HG03175 (cell line): ENCODE measurements around the gene C13orf42.
"Not testable (repeated sequence)": the region's sequence is repeated elsewhere in the genome, so short reads cannot be mapped to it uniquely, and the experiment has no call there.

Experiments
- ATAC-seq: cut with Tn5 transposase; IDR thresholded peaks from one replicate; pipeline ENCODE4 v1.9.1; 2021; ENCODE audit warnings: mild to moderate bottlenecking, moderate library complexity; ENCODE audit not compliant: unreplicated experiment

The C13orf42 gene

DNA sequence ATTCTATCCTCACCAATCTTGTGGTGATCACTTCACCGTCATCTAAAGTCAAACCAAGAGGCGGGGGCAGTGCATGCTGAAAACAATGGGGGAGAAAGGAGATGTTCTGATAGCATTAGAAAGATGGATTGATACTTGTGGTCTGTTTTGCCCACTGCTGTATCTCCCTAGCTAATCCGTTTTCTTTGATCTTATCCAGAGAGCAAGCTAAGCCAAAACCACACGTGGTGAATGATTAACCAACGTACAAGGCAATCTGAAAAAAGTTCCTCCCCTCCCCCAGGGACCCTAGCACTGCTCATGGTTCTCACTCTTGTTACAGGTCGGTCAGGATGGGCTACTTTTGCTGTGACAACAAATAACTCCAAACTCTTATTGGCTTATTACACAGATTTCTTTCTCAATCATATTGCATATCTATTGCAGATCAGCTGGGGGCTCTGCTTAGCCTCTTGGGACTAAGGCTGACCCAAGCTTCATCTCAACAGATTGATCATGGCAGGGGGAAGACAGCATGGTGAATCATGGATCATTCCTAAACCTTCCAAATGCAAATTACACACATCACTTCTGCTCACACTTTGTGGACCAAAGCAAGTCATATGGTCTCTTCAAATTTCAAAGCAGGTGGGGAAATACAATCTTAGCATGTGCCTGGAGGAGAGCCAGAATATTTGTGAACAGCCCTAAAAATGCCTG is 11.9 kb upstream of the C13orf42 start:
- no peak for ATAC-seq

- ATAC-seq, result not testable (repeated sequence)
These were observed 9.8 kb upstream of the C13orf42 start for GRCh38 chr13:51120873-51121272.

DNA sequence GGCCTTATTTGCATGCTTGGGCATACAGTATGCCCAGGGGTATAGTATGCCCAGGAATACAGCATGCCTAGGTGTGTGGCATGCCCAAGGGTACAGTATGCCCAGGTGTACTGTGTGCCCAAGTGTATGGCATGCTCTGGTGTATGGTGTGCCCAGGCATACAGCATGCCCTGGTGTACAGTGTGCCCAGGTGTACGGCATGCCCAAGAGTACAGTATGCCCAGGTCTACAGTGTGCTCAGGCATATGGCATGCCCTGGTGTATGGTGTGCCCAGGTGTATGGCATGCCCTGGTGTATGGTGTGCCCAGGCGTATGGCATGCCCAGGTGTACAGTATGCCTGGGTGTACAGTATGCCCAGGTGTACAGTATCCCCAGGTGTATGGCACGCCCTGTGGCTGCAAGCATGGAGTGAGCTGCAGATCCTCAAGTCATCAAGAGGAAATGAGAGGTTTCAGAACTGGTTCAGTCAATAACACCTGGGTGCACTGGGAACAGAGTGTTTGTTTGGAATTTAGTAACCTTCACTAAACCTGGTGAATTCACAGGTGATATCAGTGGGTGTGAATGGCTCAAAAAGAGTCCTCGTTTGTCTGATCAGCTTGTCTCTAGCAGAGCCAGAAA is 7.8 kb upstream of the C13orf42 start:
- ATAC-seq, result no peak

- no peak for ATAC-seq
These were observed 2.9 kb upstream of the C13orf42 start for GRCh38 chr13:51113969-51114368.

DNA sequence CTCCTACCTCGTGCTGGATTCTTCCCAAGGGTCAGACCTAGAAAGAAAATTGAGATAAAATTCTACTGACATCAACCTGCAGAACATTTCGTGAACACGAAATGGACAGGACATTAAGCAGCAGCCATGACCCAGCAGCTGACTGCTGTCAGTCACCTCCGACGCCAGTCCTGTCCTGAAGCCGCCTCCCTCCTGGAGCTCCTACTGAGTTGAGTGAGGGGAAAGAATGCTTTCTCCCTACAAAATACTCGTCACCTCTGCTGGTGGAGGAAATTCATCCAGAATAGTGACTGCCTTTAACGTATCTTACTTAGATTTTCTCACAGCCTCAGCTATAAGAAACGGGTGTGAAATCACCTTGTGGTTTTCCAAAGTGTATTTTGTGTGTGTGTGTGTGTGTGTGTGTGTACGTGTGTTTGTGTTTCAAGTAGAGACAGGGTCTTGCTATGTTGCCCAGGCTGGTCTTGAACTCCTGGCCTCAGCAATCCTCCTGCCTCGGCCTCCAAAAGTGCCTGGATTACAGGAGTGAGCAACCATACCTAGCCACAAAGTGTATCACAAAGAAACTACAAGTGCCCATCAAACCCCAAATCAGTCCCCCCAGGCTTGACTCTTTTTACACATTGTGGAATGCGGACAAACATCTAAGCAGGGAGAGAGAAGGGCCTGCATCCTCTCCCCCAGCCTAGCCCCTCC is 2.3 kb upstream of the C13orf42 start:
- ATAC-seq, result no peak

DNA sequence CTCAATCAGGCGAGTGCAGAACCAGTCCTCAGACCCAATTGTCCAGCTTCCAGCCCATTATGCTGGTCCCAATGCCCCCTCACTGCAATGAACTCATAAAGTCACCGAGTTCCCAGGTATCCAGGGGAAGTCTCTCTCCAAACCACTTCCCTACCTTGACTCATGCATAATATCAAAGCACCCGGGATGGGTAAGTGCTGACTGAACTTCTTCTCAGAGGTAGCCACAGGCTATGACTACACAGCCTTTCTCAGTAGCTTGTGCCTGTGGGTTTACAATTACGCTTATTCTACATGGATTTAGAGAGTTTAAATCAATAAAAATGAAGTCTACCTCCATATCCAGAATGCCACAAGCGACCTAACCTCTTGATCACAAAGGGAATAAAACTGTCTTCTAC is 1.7 kb upstream of the C13orf42 start:
- no peak for ATAC-seq

- ATAC-seq, result no peak
These were observed 923 bp upstream of the C13orf42 start for GRCh38 chr13:51111997-51112396.

DNA sequence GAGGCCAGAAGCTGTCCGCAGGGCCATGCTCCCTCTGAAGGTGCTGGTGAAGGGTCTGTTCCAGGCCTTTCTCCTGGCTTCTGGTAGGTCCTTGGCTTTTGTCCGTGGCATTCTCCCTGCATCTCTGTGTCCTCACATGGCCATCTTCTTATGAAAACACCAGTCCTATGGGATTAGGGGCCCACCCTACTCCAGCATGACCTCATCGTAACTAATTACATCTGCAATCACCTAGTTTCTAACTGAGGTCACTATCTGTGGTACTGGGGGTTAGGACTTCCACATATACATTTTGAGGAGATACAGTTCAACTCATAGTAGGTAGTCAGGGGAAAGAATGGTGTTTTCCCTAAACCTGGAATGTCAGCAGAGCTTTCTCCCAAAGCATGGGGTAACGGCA is 3.1 kb downstream of the C13orf42 start:
- no peak for ATAC-seq

GRCh38 chr13:51105046-51105445 is 6.0 kb downstream of the C13orf42 start:
- no peak for ATAC-seq

DNA sequence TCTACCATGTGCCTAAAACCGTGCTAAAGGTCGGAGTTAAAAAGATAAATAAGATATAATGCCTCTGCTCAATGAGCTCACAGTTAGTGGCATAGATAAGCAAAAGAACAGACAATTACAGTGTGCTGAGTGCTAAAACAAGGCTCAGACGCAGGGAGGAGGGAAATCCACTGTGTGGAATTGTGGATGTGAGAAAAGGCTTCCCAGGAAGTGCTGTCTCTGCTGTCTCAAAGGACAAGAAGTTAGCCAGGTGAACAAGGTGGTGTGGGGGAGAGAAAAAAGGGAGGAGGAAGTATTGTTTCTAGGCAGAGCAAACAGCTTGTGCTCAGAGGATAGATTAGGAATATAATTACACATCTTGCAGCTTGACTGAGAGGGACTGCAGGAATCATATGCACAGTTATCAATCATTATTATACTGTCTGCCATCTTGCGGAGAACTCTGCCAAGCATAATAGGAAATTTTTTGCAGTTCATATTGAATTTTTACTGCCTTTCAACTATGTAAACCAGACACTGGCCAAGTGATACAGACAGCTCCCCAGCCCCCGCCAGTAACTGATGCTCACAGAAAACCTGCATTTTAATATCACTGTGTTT is 9.3 kb downstream of the C13orf42 start:
- ATAC-seq, result no peak

DNA sequence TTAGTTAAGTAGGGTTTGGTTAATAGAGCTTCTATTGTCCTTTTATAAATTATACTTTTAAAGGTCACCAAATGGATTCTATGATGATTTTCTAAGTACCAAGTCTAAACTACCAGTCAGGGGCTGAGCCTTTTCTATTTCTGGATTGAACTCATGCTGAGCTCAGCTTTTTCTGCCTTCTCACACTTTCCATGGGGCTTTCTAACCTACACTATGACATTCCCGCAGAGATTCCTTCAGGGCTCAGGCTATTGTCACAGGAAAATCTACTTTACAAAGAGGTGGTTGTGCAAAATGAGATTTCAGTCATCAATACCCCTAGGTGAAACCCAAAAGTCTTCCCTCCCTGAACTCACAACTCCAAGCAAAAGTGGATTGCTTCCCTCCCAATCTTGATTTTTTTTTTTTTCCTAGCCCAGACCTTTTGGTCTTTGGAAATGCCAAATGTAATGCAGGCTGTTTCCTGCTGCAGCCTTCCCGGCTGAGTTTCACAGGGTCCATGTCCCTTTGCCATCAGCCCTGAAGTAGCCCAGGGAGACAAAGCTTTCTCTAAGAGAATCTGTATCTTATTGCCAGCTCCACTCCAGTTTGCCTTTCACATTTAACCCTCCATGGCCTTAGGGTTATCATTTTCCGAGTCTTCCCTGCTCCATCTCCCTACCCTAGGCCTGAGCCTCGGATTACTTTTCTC is 13.6 kb downstream of the C13orf42 start:
- no peak for ATAC-seq

DNA sequence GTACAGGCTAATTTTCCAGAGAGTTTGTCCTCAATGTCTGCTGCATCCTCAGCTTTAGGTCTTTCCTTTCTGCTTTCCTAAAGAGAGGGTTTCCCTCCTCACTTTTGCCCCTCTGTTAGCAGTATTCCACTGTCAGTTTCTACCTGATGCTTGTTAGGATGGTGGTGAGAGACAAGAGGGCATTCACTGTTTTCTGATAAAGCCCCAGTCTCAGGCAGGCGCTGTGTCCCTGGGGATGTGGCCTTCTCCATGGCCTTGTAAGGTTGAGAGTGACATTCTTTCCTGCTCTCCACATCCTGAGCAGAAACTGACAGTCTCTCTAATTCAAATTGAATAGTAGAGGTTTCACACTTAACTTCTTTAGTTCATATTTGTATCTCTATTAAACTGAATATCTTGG is 14.9 kb downstream of the C13orf42 start:
- no peak for ATAC-seq

- no peak for ATAC-seq
These were observed 17.5 kb downstream of the C13orf42 start for GRCh38 chr13:51093574-51093973.

GRCh38 chr13:51091839-51092238 is 19.2 kb downstream of the C13orf42 start:
- no peak for ATAC-seq

- no peak for ATAC-seq
These were observed 27.4 kb downstream of the C13orf42 start for GRCh38 chr13:51083706-51084105.

GRCh38 chr13:51080478-51081065 is 30.5 kb downstream of the C13orf42 start:
- not testable (repeated sequence) for ATAC-seq

DNA sequence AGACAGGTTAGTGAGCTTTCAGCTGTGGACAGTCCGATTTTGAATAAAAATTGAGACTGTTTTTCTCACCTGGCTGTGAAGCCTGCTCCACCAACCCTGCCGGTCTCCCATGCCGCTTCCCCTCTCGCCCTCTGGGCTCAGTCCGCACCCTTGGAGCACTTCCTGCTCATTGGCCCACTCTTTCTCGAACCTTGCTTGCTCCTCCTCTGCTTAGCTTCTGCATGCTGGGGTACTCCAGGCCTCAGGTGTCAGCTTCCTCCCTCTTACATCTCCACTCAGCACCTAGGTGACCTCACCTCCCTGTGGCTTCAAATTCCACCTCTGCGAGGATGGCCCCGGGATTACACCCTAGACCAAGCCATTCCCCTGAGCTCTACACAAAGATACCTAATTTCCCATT is 39.6 kb downstream of the C13orf42 start:
- no peak for ATAC-seq

GRCh38 chr13:51070005-51070649 is 40.9 kb downstream of the C13orf42 start:
- peak; percentile 68 for ATAC-seq

DNA sequence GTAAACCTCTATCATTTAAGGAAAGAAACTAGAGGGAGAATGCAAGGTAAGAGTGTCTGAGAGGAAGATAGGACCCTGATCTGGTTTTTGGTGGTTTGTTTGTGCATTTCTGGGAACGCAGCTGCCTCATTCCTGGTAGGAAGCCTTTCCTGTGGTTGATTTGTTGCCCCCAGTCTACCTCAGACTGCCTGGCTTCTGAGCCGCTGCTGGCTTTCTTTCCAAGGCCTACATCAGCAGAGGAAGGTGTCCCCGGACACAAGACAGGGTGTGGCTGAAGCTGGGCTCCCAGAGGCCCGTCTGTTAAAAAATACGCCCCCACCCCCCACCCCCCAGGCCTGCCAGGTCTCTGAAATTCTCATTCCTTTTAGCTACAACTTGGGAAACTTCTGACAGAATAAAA is 42.6 kb downstream of the C13orf42 start:
- ATAC-seq, result no peak

DNA sequence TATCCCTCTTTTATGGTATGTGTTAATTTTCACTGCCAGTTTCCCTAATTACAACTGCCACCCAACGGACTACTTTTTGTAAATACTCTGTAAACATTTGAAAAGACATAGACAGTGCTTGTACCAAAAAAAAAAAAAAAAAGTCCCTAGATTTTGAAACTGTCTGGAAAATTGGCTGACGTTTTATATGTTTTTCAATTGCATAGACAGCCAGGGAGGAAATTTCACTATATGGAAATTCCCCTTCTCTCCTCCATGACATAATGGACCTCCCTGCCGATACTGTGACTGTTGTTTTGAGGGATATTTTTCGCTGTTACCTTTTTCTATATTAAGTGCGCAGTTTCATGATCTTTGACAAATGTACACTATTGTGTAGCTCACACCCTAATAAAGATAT is 43.4 kb downstream of the C13orf42 start:
- no peak for ATAC-seq
